GM13976 (cell line): Measurements from ENCODE around the gene PPP1R14C.

ENCODE experiments used
- DNase-seq: peaks from one replicate; pipeline ENCODE4 v3.0.0; 2012; ENCODE audit warnings: low spot score
- CTCF ChIP-seq: IDR thresholded peaks from 2 replicates; pipeline ENCODE4 v1.5.1; 2012; ENCODE audit warnings: borderline replicate concordance, mild to moderate bottlenecking; ENCODE audit not compliant: insufficient read depth; ENCODE audit errors: extremely low read depth, missing control alignments, control extremely low read depth
- in situ Hi-C: fragments of 300-500 bp; cut with MboI; formaldehyde crosslinking; loops from one replicate; pipeline ENCODE4 v1.12.0; 2022; ENCODE audit warnings: low sequenced_read_pairs, mixed read lengths, inconsistent platforms; ENCODE audit not compliant: unreplicated experiment

PPP1R14C gene

DNA sequence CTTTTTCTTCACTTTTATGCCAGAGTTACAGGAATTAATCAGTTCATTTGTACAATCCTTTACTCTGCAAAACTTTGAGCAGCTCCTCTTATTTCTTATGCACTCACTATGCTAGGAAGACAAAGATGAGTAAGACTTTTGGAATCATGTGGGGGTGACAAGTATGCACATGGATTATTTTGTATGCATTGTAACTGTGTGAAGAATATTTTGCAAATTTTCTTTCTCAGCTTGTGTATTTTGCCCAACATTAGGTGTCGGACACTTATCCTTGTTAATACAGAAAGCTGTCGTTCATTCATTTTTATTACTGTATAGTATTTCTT, 88.6 kb downstream of the PPP1R14C start:
- TF ChIP-seq CTCF = no peak
- in situ Hi-C loops = no loop called here
- DNase-seq = no peak

DNA sequence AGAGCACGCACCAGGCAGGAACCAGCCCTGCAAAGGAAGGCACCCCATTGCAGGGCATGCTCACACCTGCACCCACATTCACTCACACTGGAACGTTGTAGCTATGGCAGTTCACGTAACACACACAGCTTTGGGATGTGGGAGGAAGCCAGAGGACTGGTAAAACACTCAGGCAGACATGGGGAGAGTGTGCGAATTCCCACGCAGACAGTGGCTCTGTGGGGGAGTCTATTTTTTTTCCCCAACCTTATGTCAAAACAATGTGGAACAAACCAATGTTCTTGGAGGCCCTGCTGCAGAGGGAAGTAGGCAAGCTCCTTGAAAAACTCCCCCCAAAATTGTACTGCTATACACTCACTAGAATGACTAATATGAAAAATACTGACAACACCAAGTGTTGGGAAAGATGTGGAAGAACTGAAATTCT, 91.0 kb downstream of the PPP1R14C start:
- in situ Hi-C loops = no loop called here
- no peak for TF ChIP-seq CTCF
- no peak for DNase-seq

GRCh38 chr6:150235218-150235617, 92.4 kb downstream of the PPP1R14C start:
- no peak for DNase-seq
- in situ Hi-C loops = no loop called here
- TF ChIP-seq CTCF = no peak

GRCh38 chr6:150236114-150236513, 93.3 kb downstream of the PPP1R14C start:
- in situ Hi-C loops = no loop called here
- no peak for TF ChIP-seq CTCF
- no peak for DNase-seq

DNA sequence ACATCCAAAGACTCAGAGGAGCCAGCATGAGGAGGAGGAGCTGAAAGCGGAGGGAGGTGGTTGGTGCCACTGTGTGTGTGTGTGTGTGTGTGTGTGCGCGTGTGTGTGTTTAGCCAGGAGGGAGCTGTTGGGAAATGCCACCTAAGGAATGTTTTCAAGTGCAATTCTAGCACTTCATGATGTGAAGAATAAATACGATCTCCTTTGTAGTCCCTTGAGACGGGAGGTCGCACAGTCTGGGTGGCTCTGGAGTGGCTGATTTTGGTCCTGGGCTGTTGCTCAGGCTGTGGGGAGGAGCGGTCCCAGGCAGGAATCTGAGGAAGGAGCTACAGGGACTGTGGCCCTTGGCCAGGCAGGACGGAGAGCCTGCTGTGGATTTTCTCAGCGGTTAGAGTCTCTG, 93.7 kb downstream of the PPP1R14C start:
- in situ Hi-C loops = no loop called here
- no peak for DNase-seq
- TF ChIP-seq CTCF = no peak

DNA sequence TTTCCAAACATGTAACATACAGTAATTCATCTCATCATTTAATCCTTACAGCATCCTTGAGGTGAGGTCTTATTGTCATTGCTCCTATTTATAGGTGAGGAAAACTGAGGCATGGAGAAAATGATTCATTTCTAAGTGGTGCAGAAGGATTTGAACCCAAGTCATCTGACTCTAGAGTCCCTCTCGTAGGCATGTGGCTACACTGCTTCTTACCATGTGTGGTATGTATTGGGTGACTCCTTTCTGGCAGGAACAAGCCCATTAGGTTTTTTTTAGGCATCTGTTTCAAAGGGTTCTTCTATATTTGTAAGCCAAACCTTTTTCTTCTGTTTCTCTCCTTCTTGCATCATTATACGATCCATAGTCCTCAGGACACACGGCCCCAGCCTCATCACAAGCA, 94.8 kb downstream of the PPP1R14C start:
- no peak for TF ChIP-seq CTCF
- DNase-seq = no peak
- in situ Hi-C loops = no loop called here

DNA sequence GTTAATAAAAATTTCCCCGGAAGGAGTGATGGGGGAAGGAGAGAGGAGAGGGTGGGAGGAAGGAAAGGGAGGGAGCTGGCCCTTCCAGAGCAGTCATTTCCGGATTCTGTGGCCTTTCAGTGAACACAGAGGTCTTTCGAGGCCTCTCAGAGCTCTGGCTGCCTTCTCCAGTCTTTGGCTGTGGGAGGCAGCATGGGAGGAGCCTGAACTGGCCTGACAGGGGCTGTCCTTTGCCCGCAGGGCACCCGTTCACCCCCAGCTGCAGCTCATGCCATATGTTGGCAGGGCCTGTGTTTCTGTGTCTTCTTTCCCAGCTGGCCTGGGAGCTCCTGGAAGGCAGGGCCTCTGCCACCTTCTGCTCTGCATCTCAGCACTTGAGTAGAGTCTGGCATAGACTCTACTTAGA, 95.5 kb downstream of the PPP1R14C start:
- no peak for DNase-seq
- TF ChIP-seq CTCF = no peak
- in situ Hi-C loops = no loop called here
